ENCODE measurements around the gene MAPK10. TPM values are rescaled to one million over a fixed set of nuclear protein-coding genes. Genes with fewer than 3 reads are reported as not detected.

Gene MAPK10
- total RNA-seq, 1 donor from 2014 or later = 8.9 TPM

DNA sequence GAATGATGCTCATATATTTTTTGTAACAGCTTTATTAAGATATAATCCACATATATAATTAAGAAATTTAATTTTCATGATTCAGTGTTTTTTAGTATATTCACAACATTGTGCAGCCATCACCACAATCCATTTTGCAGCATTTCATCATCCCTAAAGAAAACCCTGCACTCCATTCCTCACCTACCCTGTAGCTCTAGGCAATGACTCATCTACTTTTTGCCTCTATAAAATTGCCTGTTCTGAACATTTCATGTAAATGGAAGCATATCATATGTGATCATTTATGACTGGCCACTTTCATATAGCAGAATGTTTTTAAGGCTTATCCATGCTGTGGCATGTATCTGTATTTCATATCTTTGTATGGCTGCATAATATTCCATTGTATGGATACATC lies 339.9 kb downstream of the MAPK10 start:
- H3K4me1 ChIP-seq (ENCODE audit: control insufficient read depth in 3 of 3, insufficient read depth in 3 of 3, low read length in 3 of 3) = no peaks in the 10 kb centered on the region
- no peaks in the 10 kb centered on the region for H3K27me3 ChIP-seq (ENCODE audit: control insufficient read depth in 3 of 3, insufficient read depth in 3 of 3, low read length in 3 of 3)

DNA sequence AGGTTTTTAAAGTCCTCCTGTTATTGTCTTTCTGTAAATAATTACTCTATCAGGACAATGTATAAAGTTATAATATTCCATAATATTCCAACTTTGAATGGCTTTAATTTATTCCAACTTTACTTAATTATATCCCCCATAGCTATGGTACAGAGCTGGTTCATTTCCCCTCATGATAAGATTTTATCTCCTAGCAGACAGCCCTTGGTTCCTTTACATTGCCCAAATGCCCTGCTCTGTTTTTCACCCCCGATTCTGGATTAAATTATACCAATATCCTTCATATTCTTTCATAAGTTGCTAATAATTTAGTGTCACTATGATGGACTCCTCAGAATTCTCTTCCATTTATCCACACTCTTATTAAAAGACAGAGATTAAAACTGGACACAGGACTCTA lies 340.5 kb downstream of the MAPK10 start:
- no peak overlapping the region for H3K4me3 ChIP-seq (ENCODE audit: low read length in 3 of 3)
- H3K36me3 ChIP-seq (ENCODE audit: control insufficient read depth in 3 of 3, insufficient read depth in 3 of 3, low read length in 3 of 3) = no peaks in the 10 kb centered on the region
- H3K27ac ChIP-seq (ENCODE audit: low read depth, low read length) = no peak overlapping the region
- no peaks in the 10 kb centered on the region for H3K4me1 ChIP-seq (ENCODE audit: control insufficient read depth in 3 of 3, insufficient read depth in 3 of 3, low read length in 3 of 3)
- H3K27me3 ChIP-seq (ENCODE audit: control insufficient read depth in 3 of 3, insufficient read depth in 3 of 3, low read length in 3 of 3) = no peaks in the 10 kb centered on the region
- H3K9ac ChIP-seq (ENCODE audit: low read depth in 1 of 3, low read length in 3 of 3) = no peak overlapping the region
- no peaks in the 10 kb centered on the region for H3K9me3 ChIP-seq (ENCODE audit: control insufficient read depth in 3 of 3, low read length in 3 of 3)

More for the DNA sequence above, 339.9 kb downstream of the MAPK10 start:
- H3K36me3 ChIP-seq (ENCODE audit: control insufficient read depth in 3 of 3, insufficient read depth in 3 of 3, low read length in 3 of 3) = no peaks in the 10 kb centered on the region
- H3K9ac ChIP-seq (ENCODE audit: low read depth in 1 of 3, low read length in 3 of 3) = no peak overlapping the region
- H3K4me3 ChIP-seq (ENCODE audit: low read length in 3 of 3) = no peak overlapping the region
- H3K9me3 ChIP-seq (ENCODE audit: control insufficient read depth in 3 of 3, low read length in 3 of 3) = no peaks in the 10 kb centered on the region
- H3K27ac ChIP-seq (ENCODE audit: low read depth, low read length) = no peak overlapping the region

DNA sequence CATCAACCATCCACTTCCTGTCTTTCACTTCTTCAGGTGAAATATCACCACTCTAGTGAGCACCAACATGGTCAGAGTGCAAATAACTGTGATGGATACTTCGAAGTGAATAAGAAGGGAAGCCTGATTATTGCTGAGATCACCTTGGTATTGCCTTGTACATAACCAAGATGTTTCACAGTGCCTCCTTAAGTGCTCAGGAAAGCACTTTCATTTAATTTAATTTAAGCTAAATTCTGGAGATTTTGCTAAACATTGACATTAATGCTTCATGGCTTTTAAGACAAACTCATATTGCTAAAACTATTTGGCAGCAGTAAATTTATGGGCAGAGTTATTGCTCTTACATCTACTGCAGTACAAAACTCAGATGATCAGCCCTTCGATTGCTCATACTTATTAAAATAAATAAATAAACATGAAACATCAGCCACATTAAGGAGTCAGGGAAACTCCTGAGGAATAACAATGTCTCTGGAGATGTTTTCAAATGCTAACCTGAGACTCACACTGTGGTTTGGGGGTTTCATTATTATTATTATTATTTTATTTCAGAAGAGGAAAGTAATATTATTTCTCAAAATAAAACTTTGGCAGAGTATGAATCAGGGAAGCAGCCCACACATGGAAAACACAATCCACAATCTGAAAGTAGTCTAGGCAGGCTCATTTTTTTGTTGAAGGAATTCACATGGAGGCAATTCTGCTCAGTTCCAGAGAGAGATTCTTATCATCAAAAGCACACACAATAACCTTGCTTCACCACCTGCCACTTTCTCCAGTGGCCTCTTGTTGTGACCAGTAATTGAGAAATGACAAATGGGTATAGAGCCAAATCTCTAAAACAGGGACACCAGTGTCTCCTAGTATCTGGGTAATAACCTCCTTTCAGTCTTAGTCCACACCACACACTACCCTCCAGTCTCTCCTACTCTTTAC lies 344.2 kb downstream of the MAPK10 start:
- no peak overlapping the region for H3K27ac ChIP-seq (ENCODE audit: low read depth, low read length)
- no peak overlapping the region for H3K9ac ChIP-seq (ENCODE audit: low read depth in 1 of 3, low read length in 3 of 3)
- no peaks in the 10 kb centered on the region for H3K9me3 ChIP-seq (ENCODE audit: control insufficient read depth in 3 of 3, low read length in 3 of 3)
- no peak overlapping the region for H3K4me3 ChIP-seq (ENCODE audit: low read length in 3 of 3)
- no peaks in the 10 kb centered on the region for H3K36me3 ChIP-seq (ENCODE audit: control insufficient read depth in 3 of 3, insufficient read depth in 3 of 3, low read length in 3 of 3)
- H3K4me1 ChIP-seq (ENCODE audit: control insufficient read depth in 3 of 3, insufficient read depth in 3 of 3, low read length in 3 of 3) = no peaks in the 10 kb centered on the region
- H3K27me3 ChIP-seq (ENCODE audit: control insufficient read depth in 3 of 3, insufficient read depth in 3 of 3, low read length in 3 of 3) = no peaks in the 10 kb centered on the region

DNA sequence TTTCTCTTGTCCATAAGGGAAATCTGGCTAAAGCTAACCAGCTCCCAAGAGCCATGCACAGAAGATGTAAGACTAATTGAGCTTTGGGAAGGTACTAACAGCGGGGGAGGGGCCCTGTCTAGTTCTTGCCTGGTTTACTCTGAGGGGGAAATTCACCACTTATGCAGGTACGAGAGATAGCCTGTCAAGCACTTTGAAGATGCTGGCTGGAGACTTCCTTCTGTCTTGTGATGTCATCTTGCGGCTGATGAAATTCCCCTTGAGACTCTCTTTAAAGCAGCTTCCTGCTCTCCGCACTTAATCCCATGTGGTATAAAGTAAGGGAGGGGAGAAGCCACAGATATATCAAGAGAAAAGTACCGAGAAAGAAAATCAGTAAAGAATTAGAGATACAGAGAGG lies 345.3 kb downstream of the MAPK10 start:
- Histone ChIP-seq H3K9me3 (ENCODE audit: control insufficient read depth in 3 of 3, low read length in 3 of 3) (no peaks in the 10 kb centered on the region), H3K4me3 (ENCODE audit: low read length in 3 of 3) (no peak overlapping the region), H3K27ac (ENCODE audit: low read depth, low read length) (no peak overlapping the region), H3K4me1 (ENCODE audit: control insufficient read depth in 3 of 3, insufficient read depth in 3 of 3, low read length in 3 of 3) (no peaks in the 10 kb centered on the region), H3K27me3 (ENCODE audit: control insufficient read depth in 3 of 3, insufficient read depth in 3 of 3, low read length in 3 of 3) (no peaks in the 10 kb centered on the region), H3K36me3 (ENCODE audit: control insufficient read depth in 3 of 3, insufficient read depth in 3 of 3, low read length in 3 of 3) (no peaks in the 10 kb centered on the region), H3K9ac (ENCODE audit: low read depth in 1 of 3, low read length in 3 of 3) (no peak overlapping the region)

DNA sequence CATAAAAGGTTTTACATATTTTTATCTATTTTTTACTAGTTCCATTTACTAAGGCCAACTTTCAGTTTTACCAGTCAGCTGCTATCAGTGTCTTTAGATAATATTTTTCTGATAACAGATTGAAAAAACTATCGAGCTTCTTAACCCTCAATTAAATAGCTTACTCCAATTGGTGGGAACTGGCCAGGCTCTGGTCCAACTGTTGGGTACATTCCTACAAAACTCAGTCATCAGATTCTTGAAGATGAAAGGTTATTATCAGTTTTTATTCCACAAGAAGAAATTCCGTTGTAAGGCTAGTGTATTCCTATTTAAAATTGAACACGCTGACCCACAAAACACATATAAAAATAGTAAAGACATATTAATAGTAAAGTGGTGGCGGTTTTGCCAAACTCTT lies 346.2 kb downstream of the MAPK10 start:
- no peak overlapping the region for H3K4me3 ChIP-seq (ENCODE audit: low read length in 3 of 3)
- H3K4me1 ChIP-seq (ENCODE audit: control insufficient read depth in 3 of 3, insufficient read depth in 3 of 3, low read length in 3 of 3) = no peaks in the 10 kb centered on the region
- no peak overlapping the region for H3K27ac ChIP-seq (ENCODE audit: low read depth, low read length)
- no peaks in the 10 kb centered on the region for H3K9me3 ChIP-seq (ENCODE audit: control insufficient read depth in 3 of 3, low read length in 3 of 3)
- no peak overlapping the region for H3K9ac ChIP-seq (ENCODE audit: low read depth in 1 of 3, low read length in 3 of 3)
- no peaks in the 10 kb centered on the region for H3K27me3 ChIP-seq (ENCODE audit: control insufficient read depth in 3 of 3, insufficient read depth in 3 of 3, low read length in 3 of 3)
- H3K36me3 ChIP-seq (ENCODE audit: control insufficient read depth in 3 of 3, insufficient read depth in 3 of 3, low read length in 3 of 3) = no peaks in the 10 kb centered on the region

DNA sequence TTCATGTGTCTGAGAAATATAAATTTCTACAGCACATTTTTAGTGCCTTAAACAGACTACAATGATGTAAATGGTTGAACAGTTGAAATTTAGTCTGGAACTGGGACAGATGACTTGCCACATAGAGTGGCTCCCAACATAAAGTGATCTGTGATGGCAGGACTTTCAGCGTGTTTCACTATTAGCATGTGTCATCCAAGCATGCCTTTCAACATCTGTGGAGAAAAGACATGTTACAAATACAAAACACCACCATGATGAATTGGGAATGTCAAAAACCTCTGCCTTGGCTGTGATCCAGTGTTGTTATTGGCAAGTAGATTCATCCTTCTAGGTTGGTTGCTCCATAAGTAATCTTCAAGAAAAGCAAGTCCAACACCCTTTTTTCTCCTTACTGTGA lies 348.7 kb downstream of the MAPK10 start:
- H3K27me3 ChIP-seq (ENCODE audit: control insufficient read depth in 3 of 3, insufficient read depth in 3 of 3, low read length in 3 of 3) = no peaks in the 10 kb centered on the region
- no peaks in the 10 kb centered on the region for H3K9me3 ChIP-seq (ENCODE audit: control insufficient read depth in 3 of 3, low read length in 3 of 3)
- H3K36me3 ChIP-seq (ENCODE audit: control insufficient read depth in 3 of 3, insufficient read depth in 3 of 3, low read length in 3 of 3) = no peaks in the 10 kb centered on the region
- no peak overlapping the region for H3K9ac ChIP-seq (ENCODE audit: low read depth in 1 of 3, low read length in 3 of 3)
- no peaks in the 10 kb centered on the region for H3K4me1 ChIP-seq (ENCODE audit: control insufficient read depth in 3 of 3, insufficient read depth in 3 of 3, low read length in 3 of 3)
- H3K27ac ChIP-seq (ENCODE audit: low read depth, low read length) = no peak overlapping the region
- no peak overlapping the region for H3K4me3 ChIP-seq (ENCODE audit: low read length in 3 of 3)

DNA sequence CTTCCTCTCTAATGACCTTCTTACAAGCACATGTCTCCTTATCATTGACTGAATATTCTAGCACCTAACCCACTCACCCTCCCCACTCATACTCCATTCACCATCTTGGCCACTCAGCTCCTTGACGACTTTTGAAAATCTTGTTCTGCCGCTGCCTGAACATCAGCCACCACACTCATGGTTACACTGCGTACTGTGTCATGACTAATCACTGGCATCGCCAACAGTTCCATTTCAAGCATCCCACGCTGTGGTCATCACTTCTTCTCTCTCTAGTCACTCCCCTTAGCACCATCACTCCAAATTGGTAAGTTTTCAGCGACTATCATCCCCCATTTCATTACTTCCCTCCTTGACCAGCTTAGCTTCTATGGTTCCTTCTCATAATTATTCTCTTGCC lies 352.8 kb downstream of the MAPK10 start:
- Histone ChIP-seq H3K4me3 (ENCODE audit: low read length in 3 of 3) (no peak overlapping the region), H3K27me3 (ENCODE audit: control insufficient read depth in 3 of 3, insufficient read depth in 3 of 3, low read length in 3 of 3) (no peaks in the 10 kb centered on the region), H3K9ac (ENCODE audit: low read depth in 1 of 3, low read length in 3 of 3) (no peak overlapping the region), H3K9me3 (ENCODE audit: control insufficient read depth in 3 of 3, low read length in 3 of 3) (no peaks in the 10 kb centered on the region), H3K4me1 (ENCODE audit: control insufficient read depth in 3 of 3, insufficient read depth in 3 of 3, low read length in 3 of 3) (no peaks in the 10 kb centered on the region), H3K27ac (ENCODE audit: low read depth, low read length) (no peak overlapping the region), H3K36me3 (ENCODE audit: control insufficient read depth in 3 of 3, insufficient read depth in 3 of 3, low read length in 3 of 3) (peaks cover 0 to 3% (median 0%) of the 10 kb centered on the region in 3 donors)

DNA sequence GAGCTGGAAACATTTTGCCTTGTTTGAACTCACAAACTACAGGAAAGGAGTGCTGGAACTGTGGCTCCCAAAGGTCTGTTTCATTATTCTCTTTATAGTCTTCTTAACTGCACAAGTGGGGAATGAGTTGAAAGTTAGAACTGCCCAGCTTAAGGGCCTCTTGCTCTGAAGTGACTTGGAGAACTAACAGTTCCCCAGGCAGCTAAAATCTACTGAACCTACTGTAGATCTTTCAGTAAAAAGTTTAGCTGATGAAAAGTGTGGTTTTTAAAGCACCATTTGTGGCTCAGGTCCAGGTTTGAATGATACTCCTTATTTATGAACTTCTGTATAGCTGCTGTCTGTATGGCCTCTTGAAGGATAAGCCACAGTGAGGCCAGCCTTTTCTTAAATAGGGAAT lies 353.8 kb downstream of the MAPK10 start:
- peaks cover 0 to 3% (median 0%) of the 10 kb centered on the region in 3 donors for H3K36me3 ChIP-seq (ENCODE audit: control insufficient read depth in 3 of 3, insufficient read depth in 3 of 3, low read length in 3 of 3)
- H3K4me1 ChIP-seq (ENCODE audit: control insufficient read depth in 3 of 3, insufficient read depth in 3 of 3, low read length in 3 of 3) = no peaks in the 10 kb centered on the region
- H3K27me3 ChIP-seq (ENCODE audit: control insufficient read depth in 3 of 3, insufficient read depth in 3 of 3, low read length in 3 of 3) = no peaks in the 10 kb centered on the region
- H3K9ac ChIP-seq (ENCODE audit: low read depth in 1 of 3, low read length in 3 of 3) = no peak overlapping the region
- H3K9me3 ChIP-seq (ENCODE audit: control insufficient read depth in 3 of 3, low read length in 3 of 3) = no peaks in the 10 kb centered on the region
- H3K4me3 ChIP-seq (ENCODE audit: low read length in 3 of 3) = no peak overlapping the region
- H3K27ac ChIP-seq (ENCODE audit: low read depth, low read length) = no peak overlapping the region

DNA sequence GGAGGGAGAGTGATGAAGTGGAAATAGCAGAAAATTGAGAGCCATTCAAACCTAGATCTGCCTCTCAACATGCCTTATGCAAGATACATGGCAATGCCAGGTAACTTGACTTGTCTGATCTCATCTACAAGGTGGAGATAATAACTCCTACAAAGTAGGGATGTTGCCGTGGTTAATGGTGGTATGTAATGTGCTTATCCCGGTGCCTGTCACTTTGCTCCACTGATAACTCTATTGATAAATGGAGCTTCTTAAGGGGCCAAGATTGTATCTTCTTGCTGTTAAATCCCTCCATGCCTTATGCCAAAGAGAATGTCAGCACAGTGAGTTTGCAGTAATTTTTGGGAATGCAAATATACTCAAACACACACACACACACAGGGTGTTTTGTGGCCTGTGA lies 355.8 kb downstream of the MAPK10 start:
- H3K4me1 ChIP-seq (ENCODE audit: control insufficient read depth in 3 of 3, insufficient read depth in 3 of 3, low read length in 3 of 3) = no peaks in the 10 kb centered on the region
- no peak overlapping the region for H3K9ac ChIP-seq (ENCODE audit: low read depth in 1 of 3, low read length in 3 of 3)
- H3K9me3 ChIP-seq (ENCODE audit: control insufficient read depth in 3 of 3, low read length in 3 of 3) = no peaks in the 10 kb centered on the region
- no peak overlapping the region for H3K27ac ChIP-seq (ENCODE audit: low read depth, low read length)
- no peaks in the 10 kb centered on the region for H3K27me3 ChIP-seq (ENCODE audit: control insufficient read depth in 3 of 3, insufficient read depth in 3 of 3, low read length in 3 of 3)
- H3K4me3 ChIP-seq (ENCODE audit: low read length in 3 of 3) = no peak overlapping the region
- peaks cover 0 to 3% (median 0%) of the 10 kb centered on the region in 3 donors for H3K36me3 ChIP-seq (ENCODE audit: control insufficient read depth in 3 of 3, insufficient read depth in 3 of 3, low read length in 3 of 3)

DNA sequence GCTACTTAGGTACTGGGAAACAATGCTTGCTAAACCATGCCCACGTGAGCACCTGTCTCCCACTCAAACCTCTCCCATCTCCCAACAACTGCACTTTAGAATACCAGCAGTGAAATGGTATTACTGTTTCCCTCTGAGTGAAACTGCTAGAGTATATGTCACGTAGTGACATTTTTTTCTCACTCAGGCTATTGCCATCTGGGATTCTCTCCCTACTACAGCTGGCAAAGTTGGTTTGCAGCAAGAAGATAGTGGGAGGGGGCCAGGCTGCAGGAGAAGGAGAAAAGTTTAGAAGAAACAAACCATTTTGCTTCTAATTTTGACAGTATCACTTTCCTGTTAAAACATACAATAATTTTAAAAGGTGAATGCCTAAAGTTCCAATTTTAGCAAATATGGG lies 358.3 kb downstream of the MAPK10 start:
- Histone ChIP-seq H3K9me3 (ENCODE audit: control insufficient read depth in 3 of 3, low read length in 3 of 3) (no peaks in the 10 kb centered on the region), H3K27ac (ENCODE audit: low read depth, low read length) (no peak overlapping the region), H3K4me1 (ENCODE audit: control insufficient read depth in 3 of 3, insufficient read depth in 3 of 3, low read length in 3 of 3) (no peaks in the 10 kb centered on the region), H3K27me3 (ENCODE audit: control insufficient read depth in 3 of 3, insufficient read depth in 3 of 3, low read length in 3 of 3) (no peaks in the 10 kb centered on the region), H3K4me3 (ENCODE audit: low read length in 3 of 3) (no peak overlapping the region), H3K9ac (ENCODE audit: low read depth in 1 of 3, low read length in 3 of 3) (no peak overlapping the region), H3K36me3 (ENCODE audit: control insufficient read depth in 3 of 3, insufficient read depth in 3 of 3, low read length in 3 of 3) (peaks cover 0 to 3% (median 2%) of the 10 kb centered on the region in 3 donors)
